IPS-NIHi7 (cell line): ENCODE measurements around the gene ACVRL1.
A peak's percentile ranks its signal among the peaks of the same experiment; 100 is the strongest.

Experiments used
- DNase-seq: peaks from one replicate; pipeline ENCODE4 v3.0.0; 2012; ENCODE audit warnings: mixed read lengths; ENCODE audit errors: extremely low spot score

Gene ACVRL1

DNA sequence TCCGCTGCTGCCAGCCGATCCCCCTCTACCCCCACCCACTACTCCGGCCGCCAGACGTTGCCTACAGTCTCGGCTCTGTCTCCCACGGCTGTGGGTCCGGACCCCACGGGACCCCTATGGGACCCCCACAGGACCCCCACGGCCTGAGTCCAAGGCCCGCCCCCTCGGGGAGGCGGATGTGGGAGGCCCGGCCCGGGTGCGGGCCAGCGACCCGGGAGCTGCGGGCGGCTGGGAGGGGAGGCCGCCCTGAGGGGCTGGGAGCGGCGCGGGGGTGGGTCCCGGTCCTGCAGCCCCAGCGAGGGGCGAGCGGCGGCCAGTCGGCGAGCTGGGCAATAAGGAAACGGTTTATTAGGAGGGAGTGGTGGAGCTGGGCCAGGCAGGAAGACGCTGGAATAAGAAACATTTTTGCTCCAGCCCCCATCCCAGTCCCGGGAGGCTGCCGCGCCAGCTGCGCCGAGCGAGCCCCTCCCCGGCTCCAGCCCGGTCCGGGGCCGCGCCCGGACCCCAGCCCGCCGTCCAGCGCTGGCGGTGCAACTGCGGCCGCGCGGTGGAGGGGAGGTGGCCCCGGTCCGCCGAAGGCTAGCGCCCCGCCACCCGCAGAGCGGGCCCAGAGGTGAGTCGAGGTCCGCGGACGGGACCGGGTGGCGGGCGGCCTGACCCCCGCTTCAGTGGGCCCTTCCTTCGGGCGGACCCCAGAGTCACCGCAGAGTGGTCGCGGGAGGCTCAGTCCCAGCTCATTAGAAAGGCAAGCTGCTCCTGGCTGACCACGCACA lies at the start of gene ACVRL1:
Gene ACVRL1, plus strand, starts transcription at position 422 of the 773 bp plus-strand sequence. CDS start 4,971 bp downstream, outside the sequence.
- no peak for DNase-seq

DNA sequence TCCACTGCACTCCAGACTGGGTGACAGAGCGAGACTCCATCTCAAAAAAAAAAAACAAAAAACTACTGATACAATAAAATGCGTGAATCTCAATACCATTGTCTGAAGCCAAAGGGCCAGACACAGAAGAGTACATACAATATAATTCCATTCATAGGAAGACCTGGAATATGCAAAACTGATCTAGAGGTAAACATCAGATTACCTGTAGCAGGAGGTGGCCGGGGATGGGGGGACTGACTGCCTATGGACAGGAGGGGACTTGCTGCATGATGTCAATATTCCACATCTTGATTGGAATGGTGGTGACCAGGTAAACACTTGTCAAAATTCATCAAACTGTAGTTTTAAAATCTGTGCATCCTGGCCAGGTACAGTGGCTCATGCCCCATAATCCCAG lies 46.3 kb upstream of the ACVRL1 start:
- DNase-seq, result no peak

DNA sequence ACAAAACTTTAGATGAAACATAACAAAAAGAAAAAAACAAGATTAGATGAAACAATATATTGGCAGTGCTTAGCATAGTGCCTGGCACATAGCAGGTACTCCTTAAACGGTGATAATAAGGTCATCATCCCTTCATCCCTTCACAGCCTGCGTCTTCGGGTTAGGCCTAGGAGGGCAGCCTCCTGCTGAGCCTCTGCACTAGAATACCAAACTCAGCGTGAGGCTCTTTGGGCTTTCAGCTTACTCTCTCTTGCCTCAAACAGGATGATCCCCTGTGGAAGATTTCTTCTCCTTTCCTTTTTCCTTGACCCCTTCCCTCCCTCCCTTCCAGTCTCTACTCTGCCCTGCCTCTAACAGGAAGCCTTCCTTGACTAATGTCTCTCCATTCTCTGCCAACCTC lies 44.4 kb upstream of the ACVRL1 start:
- no peak for DNase-seq

DNA sequence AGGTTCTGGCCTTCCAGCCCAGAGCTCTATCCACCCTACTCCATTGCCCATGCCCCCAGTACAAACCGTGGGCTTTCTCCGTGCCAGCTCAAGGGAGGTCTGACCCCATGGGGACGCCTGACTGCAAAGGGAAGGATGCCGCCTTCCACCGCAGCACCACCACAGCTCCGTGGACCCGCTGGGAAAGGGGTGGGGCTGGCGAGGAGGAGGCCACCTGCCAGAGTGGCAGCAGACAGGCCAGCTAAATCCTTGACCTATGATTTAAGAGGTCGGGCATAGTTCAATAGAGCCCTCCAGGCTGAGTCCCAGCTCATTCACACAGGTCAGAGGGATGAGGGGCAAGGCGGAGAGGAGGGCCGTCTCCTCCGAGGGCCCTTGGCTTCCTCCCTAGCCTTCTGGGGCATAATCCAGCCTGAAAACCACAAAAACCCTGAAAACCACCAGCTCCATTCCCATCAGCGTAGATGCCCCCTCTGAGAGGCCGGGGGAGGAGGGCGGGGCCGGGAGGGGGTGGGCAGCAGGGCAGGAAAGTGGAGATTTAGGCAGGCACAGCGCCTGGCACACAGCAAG lies 43.9 kb upstream of the ACVRL1 start:
- no peak for DNase-seq

DNA sequence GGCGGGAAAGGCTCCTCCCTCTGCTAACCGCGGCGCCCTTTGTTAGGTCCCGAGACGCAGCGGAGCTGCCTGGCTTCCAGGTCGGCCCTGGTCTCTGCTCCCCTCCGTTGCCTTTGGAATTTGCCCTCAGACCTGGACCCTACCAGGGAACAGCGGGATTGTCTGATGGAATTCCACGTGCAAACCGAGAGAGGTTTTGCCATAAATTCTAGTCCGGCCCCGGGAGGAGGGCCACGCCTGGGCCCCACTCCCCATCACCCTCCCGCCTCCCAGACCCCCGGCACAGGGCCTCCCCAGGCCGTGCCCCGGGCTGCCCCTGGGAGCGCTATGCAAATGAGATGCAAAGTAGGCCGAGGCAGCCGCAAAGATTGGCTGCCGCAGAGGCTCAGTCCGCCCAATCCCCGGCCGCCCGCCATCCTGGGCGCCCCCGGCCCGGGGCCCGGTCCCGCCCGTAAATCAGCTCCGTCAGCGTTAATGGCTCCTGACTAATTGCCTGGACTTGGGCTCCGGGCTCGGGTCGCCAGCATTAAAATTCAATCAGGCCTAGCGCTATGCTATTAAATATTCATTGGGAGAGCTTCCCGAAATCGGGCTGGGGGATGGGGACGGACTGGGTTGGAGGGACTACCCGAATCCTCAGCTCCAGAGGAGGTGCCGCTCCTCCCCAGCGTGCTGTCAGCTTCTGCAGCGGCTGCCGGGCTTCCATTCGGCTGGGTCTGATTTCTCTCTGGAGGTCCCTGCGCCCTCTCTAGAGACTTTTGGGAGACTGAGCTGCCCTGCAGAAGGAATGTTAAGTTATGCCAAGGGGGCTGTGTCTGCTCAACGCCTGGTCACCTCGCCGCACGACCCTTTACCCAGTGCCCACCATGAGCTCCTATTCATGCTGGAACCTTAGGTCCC lies 43.1 kb upstream of the ACVRL1 start:
- peak; percentile 90 for DNase-seq

DNA sequence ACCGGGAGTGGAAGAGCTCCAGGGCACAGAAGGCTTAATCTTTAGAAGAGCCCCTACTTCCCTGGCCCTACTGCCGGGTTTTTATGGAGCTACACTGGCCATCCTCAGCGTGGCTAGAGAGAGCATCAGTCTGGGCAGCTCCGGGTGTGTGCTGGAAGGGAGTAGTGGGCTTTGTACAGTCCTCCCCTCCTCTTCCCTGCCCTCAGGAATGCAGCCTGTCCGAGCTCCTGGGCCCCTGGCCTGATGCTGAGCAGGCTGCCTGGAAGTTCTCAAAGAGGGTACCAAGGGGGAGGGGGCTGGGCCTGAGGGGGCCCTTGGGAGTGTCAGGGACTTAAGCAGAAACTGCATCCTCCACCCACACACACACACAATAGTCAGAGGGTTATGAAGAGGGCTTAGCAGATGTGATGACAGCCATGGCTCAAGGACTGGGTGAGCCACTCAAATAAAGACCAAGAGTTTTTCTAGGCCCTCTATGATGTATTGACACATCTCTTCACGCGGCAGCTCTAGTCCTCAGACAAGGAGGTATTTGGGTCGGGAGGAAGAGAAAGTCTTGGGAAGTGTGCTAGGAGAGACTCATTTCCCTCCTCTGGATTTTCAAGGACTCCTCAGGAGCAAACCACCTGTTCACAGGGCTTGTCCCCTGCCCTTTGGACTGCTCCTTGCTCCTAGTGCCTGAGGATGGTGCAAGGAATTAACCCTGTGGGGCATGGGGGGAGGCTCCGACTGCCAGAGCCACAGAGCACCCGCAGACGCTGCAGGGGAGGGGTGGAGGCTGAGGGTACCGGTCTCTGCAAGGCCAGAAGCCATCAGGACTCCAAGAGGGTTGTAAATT lies 42.3 kb upstream of the ACVRL1 start:
- DNase-seq, result no peak

DNA sequence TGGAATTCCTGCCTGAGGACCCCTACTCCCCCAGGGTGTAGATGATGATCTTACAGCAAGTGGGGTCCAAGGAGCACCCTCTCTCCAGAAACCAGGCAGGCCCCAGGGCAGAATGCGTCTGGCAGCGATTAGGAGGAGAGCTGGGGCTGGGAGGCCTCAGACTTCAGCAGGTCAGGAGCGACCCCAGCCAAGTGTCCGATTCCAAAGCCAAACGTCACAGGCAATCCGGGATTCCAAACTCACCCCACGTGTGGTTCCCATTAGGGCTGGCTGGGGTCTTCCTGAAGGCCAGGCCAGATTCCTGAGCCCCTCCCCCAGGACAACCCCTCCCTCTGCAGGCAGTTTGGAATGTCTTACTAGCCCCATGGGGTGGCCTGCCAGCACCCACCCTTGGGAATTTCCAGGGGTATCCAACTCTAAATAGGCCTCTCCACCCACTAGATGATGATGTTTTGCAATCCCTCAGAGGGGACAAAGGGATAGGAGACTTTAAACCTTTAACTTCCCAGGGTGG lies 41.5 kb upstream of the ACVRL1 start:
- no peak for DNase-seq

DNA sequence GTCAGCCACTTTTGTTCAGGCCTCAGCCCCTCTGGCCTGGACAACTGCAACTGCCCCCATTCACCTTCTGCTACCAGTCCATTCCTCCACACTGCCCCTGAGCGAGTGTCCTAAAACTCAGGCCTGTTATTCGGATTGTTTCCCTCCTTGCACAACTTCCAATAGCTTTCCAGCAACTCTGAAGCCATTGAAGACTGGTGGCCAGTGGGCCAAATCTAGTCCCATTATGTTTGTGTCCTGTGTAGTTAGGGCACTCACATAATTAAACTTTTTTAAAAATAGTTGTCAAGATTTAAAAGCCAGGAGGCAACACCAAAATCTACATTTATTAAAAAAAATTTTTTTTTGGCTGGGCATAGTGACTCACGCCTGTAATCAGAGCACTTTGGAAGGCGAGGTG lies 41.0 kb upstream of the ACVRL1 start:
- no peak for DNase-seq

DNA sequence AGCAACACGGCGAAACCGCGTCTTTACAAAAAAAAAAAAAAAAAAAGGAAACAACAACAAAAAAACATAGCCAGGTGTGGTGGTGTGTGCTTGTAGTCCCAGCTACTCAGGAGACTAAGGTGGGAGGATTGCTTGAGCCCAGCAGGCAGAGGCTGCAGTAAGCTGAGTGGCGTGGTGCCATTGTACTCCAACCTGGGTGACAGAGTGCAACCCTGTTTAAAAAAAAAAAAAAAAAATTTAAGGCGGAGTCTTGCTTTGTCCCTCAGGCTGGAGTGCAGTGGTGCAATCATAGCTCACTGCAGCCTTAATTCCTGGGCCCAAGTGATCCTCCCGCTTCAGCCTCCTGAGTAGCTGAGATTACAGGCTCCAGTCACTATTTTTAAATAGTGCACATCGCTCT lies 40.5 kb upstream of the ACVRL1 start:
- no peak for DNase-seq

DNA sequence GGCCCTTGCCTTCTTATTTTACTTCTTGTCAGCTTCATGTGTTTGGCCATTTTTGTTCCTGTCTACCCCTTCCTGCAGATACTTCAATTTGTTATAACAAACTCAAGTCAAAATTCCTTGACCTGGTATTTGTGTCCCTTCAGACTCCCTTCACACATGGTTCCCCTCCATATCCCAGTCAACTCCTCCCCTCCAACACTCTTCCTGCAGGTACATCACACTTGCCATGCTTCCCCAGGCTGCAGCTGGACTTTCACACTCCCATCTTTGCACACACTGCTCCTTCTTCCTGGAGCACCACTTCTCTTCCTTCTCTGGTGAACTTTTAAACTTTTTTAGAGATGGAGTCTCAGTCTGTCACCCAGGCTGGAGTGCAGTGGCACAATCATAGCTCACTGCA lies 39.9 kb upstream of the ACVRL1 start:
- DNase-seq, result no peak

DNA sequence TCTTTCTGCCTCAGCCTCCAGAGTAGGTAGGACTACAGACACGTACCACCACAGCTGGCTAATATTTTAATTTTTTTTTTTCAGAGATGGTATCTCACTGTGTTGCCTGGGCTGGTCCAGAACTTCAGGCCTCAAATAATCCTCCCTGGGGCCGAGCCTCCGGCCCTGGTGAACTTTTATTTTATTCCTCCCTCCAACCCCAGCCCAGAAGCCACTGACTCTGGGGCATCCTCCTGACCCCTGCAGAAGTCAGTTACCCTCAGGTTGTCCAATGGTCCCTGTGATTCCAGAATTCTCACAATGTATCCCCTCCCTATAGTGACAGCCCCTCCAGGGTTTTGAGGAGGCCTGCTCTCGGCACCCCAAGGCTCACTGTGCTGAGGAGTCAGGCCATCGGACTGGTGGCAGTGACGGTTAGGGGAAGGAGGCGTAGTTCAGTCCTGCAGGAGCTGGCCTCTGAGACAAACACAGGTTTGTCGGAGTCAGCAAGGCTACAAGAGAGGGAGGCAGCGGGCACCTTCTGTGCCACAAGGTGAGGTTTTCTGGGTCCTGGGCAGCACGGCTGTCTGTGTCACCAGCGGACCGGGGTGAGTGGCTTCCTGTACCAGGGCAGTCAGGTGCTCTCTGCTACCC lies 39.4 kb upstream of the ACVRL1 start:
- no peak for DNase-seq

DNA sequence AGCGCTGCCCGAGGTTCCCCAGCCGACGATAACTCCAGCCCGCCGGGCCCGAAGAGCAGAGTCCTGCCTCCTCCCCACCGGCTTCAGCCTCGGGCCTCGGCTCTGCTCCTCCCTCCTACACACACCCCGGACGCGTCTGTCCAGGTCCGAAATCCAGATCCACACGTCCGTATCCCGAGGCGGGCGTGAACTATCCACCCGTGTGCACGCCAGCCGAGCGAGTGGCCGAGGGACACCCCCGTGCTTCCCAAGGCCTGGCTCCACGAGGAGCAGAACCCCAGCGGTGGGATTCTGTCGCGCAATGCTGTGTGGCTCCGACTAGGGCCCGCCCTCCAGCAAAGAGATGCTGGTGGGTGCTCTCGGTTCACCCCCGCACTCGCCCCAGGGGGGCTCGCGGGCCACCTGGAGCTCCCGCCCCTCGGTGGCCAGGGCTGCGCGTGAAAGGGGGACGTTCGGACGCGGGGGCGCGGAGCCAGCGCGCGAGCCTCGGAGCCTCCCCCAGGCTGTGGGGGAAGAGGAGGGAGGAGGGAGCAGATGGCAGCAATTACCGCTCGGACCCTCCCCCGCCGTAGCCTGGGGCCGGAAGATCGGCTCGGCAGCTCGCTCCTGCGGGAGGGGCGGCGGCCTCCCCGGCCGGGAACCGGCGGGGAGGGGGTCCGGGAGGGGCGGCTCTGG lies 38.3 kb upstream of the ACVRL1 start:
- no peak for DNase-seq

DNA sequence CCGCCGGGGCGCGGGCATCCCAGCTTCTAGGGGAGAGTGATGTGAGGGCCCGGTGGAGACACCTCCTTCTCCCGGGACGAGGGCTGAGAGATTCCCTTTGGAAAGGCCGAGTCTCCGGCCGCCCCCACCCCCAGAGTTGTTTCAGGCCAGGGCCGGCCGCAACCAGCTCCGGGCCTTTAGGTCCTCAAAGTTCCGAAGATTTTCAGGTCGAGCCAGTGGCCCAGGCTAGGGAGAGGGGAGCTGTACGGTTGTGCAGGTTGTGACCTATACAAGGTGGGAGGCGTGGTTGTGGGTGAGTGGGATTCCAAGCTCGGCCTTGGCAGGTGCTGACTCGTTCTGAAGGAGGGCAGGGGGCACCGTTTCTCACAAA lies 37.8 kb upstream of the ACVRL1 start:
- DNase-seq, result no peak

DNA sequence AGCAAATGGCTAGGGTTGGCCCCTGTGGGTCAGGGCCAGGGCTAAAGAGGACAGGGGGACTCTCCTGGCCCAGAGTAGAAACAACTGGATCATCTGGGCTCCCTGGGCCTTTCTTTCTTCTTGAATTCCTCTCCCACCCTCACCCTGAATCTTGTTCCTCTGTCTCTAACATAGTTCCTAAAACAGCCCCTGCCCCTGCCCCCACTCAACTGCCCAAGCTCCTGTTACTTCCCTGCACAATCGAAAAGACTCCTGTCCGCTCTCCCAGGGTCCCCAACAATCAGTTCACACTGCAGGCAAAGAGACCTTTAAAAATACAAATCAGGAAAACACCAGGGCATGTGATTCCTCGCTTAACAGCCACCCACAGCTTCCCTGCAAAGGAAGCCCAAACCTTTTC lies 37.4 kb upstream of the ACVRL1 start:
- DNase-seq, result no peak

DNA sequence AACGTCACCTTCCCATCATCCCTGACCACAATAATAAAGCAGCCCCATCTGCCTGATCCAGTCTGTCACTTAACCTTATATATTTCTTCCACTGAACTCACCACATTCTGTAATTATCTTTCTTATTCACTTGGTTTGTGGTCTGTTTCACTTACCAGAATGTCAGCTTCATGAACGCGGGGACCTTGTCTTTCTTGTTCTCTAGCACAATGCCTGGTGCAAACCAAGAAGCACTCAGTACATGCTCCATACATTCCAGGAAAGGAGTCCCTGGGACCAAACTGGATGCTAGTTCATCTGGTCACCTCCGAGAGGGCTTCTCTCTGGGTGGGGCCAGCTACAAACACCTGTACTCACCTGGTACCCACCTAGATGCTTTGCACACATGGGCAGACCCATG lies 36.8 kb upstream of the ACVRL1 start:
- DNase-seq, result no peak

DNA sequence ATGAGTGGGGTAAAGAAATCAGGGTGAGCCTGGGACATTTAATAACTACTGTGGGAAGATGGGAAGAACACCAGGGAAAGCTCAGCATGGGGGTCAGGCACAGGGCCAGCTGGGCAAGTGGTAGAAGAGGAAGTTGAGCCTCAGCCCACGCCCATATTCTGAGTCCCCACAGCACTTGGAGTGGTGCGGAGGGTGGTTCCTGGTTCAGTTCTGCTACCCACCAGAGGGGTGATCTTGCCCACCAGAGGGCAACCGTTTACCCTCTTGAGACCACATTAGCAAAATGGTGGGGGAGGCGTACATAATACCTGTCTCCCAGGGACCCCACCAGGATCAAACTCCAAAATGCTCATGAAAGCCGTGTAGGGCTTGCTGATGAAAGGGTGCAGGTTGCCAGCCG lies 36.2 kb upstream of the ACVRL1 start:
- DNase-seq, result no peak

DNA sequence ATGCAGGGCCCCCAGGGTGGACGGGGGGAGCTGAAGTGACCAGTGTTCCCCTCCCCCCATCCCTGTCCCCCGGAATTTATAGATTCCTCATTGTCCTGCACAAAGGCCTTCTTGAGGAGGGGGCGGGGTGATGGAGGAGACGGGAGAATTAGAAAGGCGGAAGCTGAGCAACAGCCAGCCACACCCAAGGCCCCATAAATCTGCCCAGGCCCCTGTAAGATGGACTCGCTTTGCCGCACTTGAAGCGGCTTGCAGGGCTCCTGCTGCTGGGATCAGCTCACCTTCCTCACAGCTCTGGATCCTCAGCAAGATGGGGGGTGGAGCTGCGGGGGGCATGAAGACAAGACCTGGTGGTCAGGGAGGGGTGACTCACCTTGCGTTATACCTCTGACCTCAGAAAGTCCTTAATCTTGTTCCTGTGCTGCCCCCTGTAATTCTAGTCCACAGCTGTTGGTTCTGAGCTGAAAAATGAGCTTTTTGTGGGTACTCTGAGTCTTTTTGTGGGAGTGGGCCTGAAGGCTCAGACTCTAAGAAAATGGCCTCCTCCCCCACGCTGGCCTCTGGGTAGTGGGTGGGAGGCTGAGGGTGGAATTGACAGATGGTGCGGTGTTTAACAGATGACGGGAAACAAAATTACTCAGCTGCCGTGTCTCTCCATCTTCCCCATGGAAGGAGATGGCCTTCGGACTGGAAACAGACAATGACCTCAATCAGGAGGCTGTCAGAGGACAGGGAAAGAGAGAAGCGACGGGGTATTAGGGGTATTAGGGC lies 35.2 kb upstream of the ACVRL1 start:
- DNase-seq, result no peak

DNA sequence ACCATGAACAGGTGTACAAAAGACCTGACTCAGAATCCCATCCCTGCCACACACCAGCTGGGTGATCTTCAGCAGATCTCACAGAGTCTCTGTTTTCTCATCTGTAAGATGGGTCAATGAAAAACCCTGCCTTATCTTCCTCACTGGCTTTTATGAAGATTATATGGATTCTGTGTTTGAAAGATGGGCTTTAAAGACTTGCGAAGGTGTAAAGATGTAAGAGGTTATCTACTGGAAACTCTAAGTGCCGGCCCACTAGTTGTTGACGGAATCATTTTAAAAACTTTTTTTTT lies 34.7 kb upstream of the ACVRL1 start:
- DNase-seq, result no peak

DNA sequence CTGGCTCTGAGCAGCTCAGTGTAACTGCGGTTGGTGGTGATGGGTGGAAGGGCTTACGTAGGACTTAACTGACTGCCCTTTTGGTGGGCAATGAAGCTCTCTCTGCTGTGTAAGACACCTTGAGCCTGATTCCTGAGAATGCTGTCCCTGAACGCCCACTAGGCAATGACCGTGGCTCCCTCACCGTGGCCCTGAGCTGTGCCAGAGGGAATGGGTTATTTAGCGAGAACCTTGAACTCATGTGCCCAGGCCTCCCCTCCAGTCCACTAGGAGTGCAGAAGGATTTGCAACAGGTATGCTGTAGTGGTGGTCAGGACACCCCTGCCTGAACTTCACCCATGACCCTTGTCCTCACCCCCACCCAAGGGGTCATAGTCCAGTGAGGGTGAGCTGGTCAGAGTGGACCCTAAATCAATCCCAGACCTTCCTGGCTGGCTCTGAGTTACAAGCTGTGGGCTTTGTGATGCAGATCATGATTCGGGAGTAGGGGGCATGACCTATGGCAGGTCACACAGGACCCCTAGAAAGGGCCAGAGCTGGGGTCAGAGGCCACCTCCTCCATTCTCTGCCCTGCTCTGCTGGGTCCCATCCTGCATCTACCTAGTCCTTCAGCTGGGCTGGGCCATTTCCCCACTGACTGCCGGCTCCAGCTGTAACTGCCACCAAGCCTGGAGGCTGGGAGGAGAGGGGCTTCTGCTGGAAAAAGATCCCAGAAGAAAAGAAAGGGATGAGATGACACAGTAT lies 33.9 kb upstream of the ACVRL1 start:
- no peak for DNase-seq
